Measurements from ENCODE around the gene MARVELD1.

DNA sequence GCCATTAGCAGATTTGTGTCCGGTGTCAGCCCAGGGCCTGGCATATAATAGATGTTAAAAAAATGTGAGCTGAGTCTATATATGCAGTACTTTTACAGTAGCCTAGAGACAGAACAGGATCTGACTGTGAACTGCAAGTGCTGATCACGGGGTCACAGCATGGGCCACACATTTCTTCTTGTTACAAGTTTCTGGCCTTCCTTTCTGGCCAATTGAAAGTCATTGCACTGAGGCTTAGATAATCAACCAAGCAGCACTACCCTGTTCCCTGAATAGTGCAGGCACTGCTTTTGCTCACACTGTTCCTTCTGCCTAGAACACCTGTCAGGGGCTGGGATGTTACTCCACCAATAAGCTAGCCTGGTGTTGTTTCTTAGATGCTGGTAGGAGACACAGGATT is 5.4 kb upstream of the MARVELD1 start:
- TF ChIP-seq, protein P1, sequence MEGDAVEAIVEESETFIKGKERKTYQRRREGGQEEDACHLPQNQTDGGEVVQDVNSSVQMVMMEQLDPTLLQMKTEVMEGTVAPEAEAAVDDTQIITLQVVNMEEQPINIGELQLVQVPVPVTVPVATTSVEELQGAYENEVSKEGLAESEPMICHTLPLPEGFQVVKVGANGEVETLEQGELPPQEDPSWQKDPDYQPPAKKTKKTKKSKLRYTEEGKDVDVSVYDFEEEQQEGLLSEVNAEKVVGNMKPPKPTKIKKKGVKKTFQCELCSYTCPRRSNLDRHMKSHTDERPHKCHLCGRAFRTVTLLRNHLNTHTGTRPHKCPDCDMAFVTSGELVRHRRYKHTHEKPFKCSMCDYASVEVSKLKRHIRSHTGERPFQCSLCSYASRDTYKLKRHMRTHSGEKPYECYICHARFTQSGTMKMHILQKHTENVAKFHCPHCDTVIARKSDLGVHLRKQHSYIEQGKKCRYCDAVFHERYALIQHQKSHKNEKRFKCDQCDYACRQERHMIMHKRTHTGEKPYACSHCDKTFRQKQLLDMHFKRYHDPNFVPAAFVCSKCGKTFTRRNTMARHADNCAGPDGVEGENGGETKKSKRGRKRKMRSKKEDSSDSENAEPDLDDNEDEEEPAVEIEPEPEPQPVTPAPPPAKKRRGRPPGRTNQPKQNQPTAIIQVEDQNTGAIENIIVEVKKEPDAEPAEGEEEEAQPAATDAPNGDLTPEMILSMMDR (IDR thresholded peaks at IDR 0.05): no peak
- TF ChIP-seq POLR2A (IDR thresholded peaks at IDR 0.05): no peak

Measured in Peyer's patch (tissue), 4 donors.